ENCODE data around the gene HENMT1.

GRCh38 chr1:108646648-108647269 is 14.1 kb downstream of the HENMT1 start:
- TF ChIP-seq POLR2AphosphoS5 (IDR thresholded peaks at IDR 0.05; ENCODE audit: low read depth, low read length) (no peak), TAF1 (IDR thresholded peaks at IDR 0.05; ENCODE audit: borderline replicate concordance, low read depth, low read length) (no peak)
